Measurements from ENCODE around the gene KIR3DL2. TPM values are rescaled to one million over a fixed set of nuclear protein-coding genes. Genes with fewer than 3 reads are reported as not detected.

Gene KIR3DL2
- polyA plus RNA-seq, 3 donors: 0.04 to 0.15 TPM; not detected in 1

DNA sequence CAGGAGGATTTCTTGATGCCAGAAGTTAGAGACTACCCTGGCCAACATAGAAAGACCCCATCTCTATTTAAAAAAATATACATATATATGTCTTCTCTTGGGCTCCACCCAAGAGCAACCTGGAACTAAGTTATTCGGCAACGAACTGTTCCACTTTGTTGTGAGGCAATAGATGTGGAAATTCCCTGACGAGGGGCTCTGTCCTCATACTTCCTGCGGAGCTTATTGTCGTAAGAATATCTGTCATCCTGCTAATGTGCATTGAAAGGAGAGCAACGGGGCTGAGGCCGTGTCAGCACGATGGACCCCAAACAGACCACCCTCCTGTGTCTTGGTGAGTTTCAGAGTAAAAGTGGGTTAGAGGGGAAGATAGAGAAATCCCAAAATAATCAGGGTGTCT lies 23.7 kb downstream of the KIR3DL2 start, which contains the start of gene FCAR:
FCAR (plus strand) TSS at position 246 of the 400 bp plus-strand sequence; CDS start at position 301, 55 bp downstream.
- TF ChIP-seq, protein P1, sequence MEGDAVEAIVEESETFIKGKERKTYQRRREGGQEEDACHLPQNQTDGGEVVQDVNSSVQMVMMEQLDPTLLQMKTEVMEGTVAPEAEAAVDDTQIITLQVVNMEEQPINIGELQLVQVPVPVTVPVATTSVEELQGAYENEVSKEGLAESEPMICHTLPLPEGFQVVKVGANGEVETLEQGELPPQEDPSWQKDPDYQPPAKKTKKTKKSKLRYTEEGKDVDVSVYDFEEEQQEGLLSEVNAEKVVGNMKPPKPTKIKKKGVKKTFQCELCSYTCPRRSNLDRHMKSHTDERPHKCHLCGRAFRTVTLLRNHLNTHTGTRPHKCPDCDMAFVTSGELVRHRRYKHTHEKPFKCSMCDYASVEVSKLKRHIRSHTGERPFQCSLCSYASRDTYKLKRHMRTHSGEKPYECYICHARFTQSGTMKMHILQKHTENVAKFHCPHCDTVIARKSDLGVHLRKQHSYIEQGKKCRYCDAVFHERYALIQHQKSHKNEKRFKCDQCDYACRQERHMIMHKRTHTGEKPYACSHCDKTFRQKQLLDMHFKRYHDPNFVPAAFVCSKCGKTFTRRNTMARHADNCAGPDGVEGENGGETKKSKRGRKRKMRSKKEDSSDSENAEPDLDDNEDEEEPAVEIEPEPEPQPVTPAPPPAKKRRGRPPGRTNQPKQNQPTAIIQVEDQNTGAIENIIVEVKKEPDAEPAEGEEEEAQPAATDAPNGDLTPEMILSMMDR (IDR thresholded peaks at IDR 0.05): no peak
- Mint-ChIP-seq H3K4me3 (peak within 1 kb of the TSS; percentile 83 to 99), H3K36me3 (peaks cover 28 to 44% of the 10 kb centered on the region in 2 donors), H3K27me3 (ENCODE audit: low read depth in 3 of 3) (peaks cover 0 to 10% (median 7%) of the 10 kb centered on the region in 3 donors), H3K27ac (peak within 1 kb of the TSS; percentile 97 to 100 (median 99)), H3K4me1 (peaks cover 65% of the 10 kb centered on the region), H3K9me3 (peaks cover 0 to 5% (median 0%) of the 10 kb centered on the region in 7 donors)
- Histone ChIP-seq H3K27ac (ENCODE audit: low read depth in 1 of 2, low read length in 2 of 2) (peak within 1 kb of the TSS; percentile 87 to 99), H3K4me1 (ENCODE audit: control insufficient read depth in 1 of 2, insufficient read depth in 2 of 2, low read length in 2 of 2) (peaks cover 69 to 70% of the 10 kb centered on the region in 2 donors), H3K27me3 (ENCODE audit: control insufficient read depth in 2 of 2, insufficient read depth in 2 of 2, low read length in 2 of 2) (no peaks in the 10 kb centered on the region), H3K36me3 (replicated peaks in 1 of 2; ENCODE audit: control insufficient read depth in 1 of 2, insufficient read depth in 2 of 2, low read length in 2 of 2) (peaks cover under 1 to 10% of the 10 kb centered on the region in 2 donors), H3K79me2 (ENCODE audit: insufficient read depth, low read length) (peaks cover 51% of the 10 kb centered on the region), H2AFZ (ENCODE audit: insufficient read depth, low read depth, low read length, poor library complexity, severe bottlenecking) (no peak within 1 kb of the TSS), H3K4me2 (replicated peaks; ENCODE audit: extremely low read depth, low read length, poor library complexity, severe bottlenecking) (peak within 1 kb of the TSS; percentile 75), H3K4me3 (replicated peaks in 1 of 3; ENCODE audit: low read depth in 2 of 3, low read length in 3 of 3) (peak within 1 kb of the TSS; percentile 70 to 99 (median 77)), H4K20me1 (ENCODE audit: insufficient read depth, low read length) (peaks cover 35% of the 10 kb centered on the region), H3K9me3 (replicated peaks in 1 of 2; ENCODE audit: control insufficient read depth in 1 of 2, insufficient read depth in 1 of 2, low read length in 2 of 2) (no peaks in the 10 kb centered on the region), H3K9ac (ENCODE audit: insufficient read depth, low read length, poor library complexity, severe bottlenecking) (peak within 1 kb of the TSS; percentile 95)
- 0% methylated on average over 5 of the region's 8 CpGs for WGBS (ENCODE audit: insufficient coverage)
- DNase-seq: peak; percentile 92 to 99 (median 97)
- intact Hi-C loops (cut with micrococcal nuclease): loop anchor here in 1 of 2 donors (2.0 to 10.0 kb wide), 2 partner anchors 15 to 79 kb away; no protein-coding TSS in a partner anchor

DNA sequence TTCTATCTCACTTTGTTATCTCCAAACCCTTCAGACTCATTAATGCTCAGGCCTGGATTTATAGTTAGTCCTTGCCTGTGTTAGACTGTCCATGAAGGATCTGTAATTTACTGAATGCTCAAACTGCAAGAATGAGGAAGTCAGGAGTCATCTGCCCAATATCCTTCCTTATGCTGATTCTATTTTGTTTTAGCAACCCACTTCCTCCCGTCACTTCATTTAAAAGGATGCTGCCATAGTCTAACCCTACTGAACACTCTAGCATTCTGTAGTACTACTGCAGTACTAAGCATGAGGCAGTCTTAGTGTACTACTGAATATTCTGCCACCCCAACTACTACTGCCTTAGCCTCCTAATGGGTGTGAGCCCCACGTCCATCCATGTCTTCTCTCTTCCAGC lies 25.3 kb downstream of the KIR3DL2 start:
- peak overlapping the region; percentile 97 to 100 (median 99) for H3K27ac Mint-ChIP-seq
- Histone ChIP-seq H3K4me3 (replicated peaks in 1 of 3; ENCODE audit: low read depth in 2 of 3, low read length in 3 of 3) (peak overlapping the region; percentile 70 to 99 (median 77)), H3K4me1 (ENCODE audit: control insufficient read depth in 1 of 2, insufficient read depth in 2 of 2, low read length in 2 of 2) (peaks cover 81 to 85% of the 10 kb centered on the region in 2 donors), H3K36me3 (replicated peaks in 1 of 2; ENCODE audit: control insufficient read depth in 1 of 2, insufficient read depth in 2 of 2, low read length in 2 of 2) (peaks cover 3 to 22% of the 10 kb centered on the region in 2 donors), H3K4me2 (replicated peaks; ENCODE audit: extremely low read depth, low read length, poor library complexity, severe bottlenecking) (peak overlapping the region; percentile 75), H3K27me3 (ENCODE audit: control insufficient read depth in 2 of 2, insufficient read depth in 2 of 2, low read length in 2 of 2) (no peaks in the 10 kb centered on the region), H3K79me2 (ENCODE audit: insufficient read depth, low read length) (peaks cover 66% of the 10 kb centered on the region), H2AFZ (ENCODE audit: insufficient read depth, low read depth, low read length, poor library complexity, severe bottlenecking) (no peak overlapping the region), H3K9ac (ENCODE audit: insufficient read depth, low read length, poor library complexity, severe bottlenecking) (peak overlapping the region; percentile 95), H4K20me1 (ENCODE audit: insufficient read depth, low read length) (peaks cover 50% of the 10 kb centered on the region), H3K27ac (ENCODE audit: low read depth in 1 of 2, low read length in 2 of 2) (peak overlapping the region; percentile 87 to 99), H3K9me3 (replicated peaks in 1 of 2; ENCODE audit: control insufficient read depth in 1 of 2, insufficient read depth in 1 of 2, low read length in 2 of 2) (no peaks in the 10 kb centered on the region)
- H3K36me3 Mint-ChIP-seq: peaks cover 42 to 59% of the 10 kb centered on the region in 2 donors
- peaks cover 0 to 3% (median 0%) of the 10 kb centered on the region in 7 donors for H3K9me3 Mint-ChIP-seq
- peak overlapping the region; percentile 83 to 99 for H3K4me3 Mint-ChIP-seq
- WGBS (ENCODE audit: insufficient coverage): 0% methylated on average over 1 of the region's 2 CpGs
- DNase-seq: peak; percentile 80 to 95 (median 86)
- H3K4me1 Mint-ChIP-seq: peaks cover 78% of the 10 kb centered on the region
- TF ChIP-seq, protein P1 (IDR thresholded peaks at IDR 0.05): no peak
- peaks cover 0 to 18% (median 6%) of the 10 kb centered on the region in 3 donors for H3K27me3 Mint-ChIP-seq (ENCODE audit: low read depth in 3 of 3)
- intact Hi-C loops (cut with micrococcal nuclease): loop anchor here in 1 of 2 donors (2.0 to 10.0 kb wide), 2 partner anchors 17 to 81 kb away; no protein-coding TSS in a partner anchor

Measured in CD14-positive monocyte (primary cell).